Liver (tissue), 9 donors: Measurements from ENCODE around the gene ISG15. TPM values are rescaled to one million over a fixed set of nuclear protein-coding genes. Genes with fewer than 3 reads are reported as not detected.
"Not testable (repeated sequence)": the region's sequence is repeated elsewhere in the genome, so short reads cannot be mapped to it uniquely, and the experiment has no call there.

Experiments
- DNase-seq: peaks from one replicate; pipeline ENCODE4 v3.0.0-alpha.2; 2017; ENCODE audit warnings: low spot score
- H3K27ac ChIP-seq, 2 donors: one replicate each; pipeline ENCODE4 v1.7.0; 2013; ENCODE audit warnings: inconsistent platforms in 2 of 2, low read length in 2 of 2, control low read depth in 1 of 2, low read depth in 1 of 2, mild to moderate bottlenecking in 1 of 2
- H3K27me3 ChIP-seq, 4 donors: one replicate each; pipeline versions ENCODE4 v1.6.1 to v1.7.0; 2013; ENCODE audit warnings: low read length in 3 of 4, inconsistent platforms in 1 of 4, mild to moderate bottlenecking in 1 of 4, moderate library complexity in 1 of 4; ENCODE audit not compliant: control insufficient read depth in 4 of 4, insufficient read depth in 4 of 4
- H3K36me3 ChIP-seq, 4 donors: one replicate each; pipeline versions ENCODE4 v1.6.1 to v1.7.0; 2013; ENCODE audit warnings: low read length in 3 of 4, mild to moderate bottlenecking in 3 of 4, low read depth in 1 of 4, moderate library complexity in 1 of 4; ENCODE audit not compliant: control insufficient read depth in 4 of 4, insufficient read depth in 3 of 4
- H3K4me1 ChIP-seq, 4 donors: one replicate each; pipeline versions ENCODE4 v1.6.1 to v1.7.0; 2013; ENCODE audit warnings: low read length in 3 of 4, mild to moderate bottlenecking in 3 of 4, moderate library complexity in 1 of 4; ENCODE audit not compliant: control insufficient read depth in 4 of 4, insufficient read depth in 4 of 4
- H3K4me3 ChIP-seq, 3 donors: one replicate each; pipeline versions ENCODE4 v1.6.1 to v1.7.0; 2013; ENCODE audit warnings: low read length in 3 of 3, control low read depth in 1 of 3, low read depth in 1 of 3, mild to moderate bottlenecking in 1 of 3
- H3K9ac ChIP-seq, 2 donors: one replicate each; pipeline ENCODE4 v1.7.0; 2013; ENCODE audit warnings: low read length in 2 of 2, mild to moderate bottlenecking in 2 of 2, moderate library complexity in 2 of 2, control low read depth in 1 of 2, low read depth in 1 of 2
- H3K9me3 ChIP-seq, 4 donors: one replicate each; pipeline versions ENCODE4 v1.6.1 to v1.7.0; 2013; ENCODE audit warnings: low read length in 3 of 4; ENCODE audit not compliant: control insufficient read depth in 4 of 4
- EGR1 ChIP-seq, 2 donors: IDR thresholded peaks; 2 replicates each; pipeline ENCODE4 v1.6.1; 2016 to 2018; ENCODE audit warnings: antibody characterized with exemption in 2 of 2, low read depth in 2 of 2
- FOXA1 ChIP-seq: IDR thresholded peaks from 2 replicates; pipeline ENCODE4 v1.6.1; 2016; ENCODE audit warnings: antibody characterized with exemption
- FOXA2 ChIP-seq: IDR thresholded peaks from 2 replicates; pipeline ENCODE4 v1.6.1; 2016; ENCODE audit warnings: antibody characterized with exemption
- GABPA ChIP-seq, 2 donors: IDR thresholded peaks in 1 of 2; conservative IDR thresholded peaks in 1 of 2; 2 replicates each; pipeline ENCODE4 v1.6.1; 2016; ENCODE audit warnings: antibody characterized with exemption in 2 of 2, mild to moderate bottlenecking in 1 of 2, moderate library complexity in 1 of 2
- HNF4A ChIP-seq, 2 donors: conservative IDR thresholded peaks; 2 replicates each; pipeline ENCODE4 v1.6.1; 2016; ENCODE audit warnings: antibody characterized with exemption in 2 of 2, mild to moderate bottlenecking in 2 of 2
- HNF4G ChIP-seq: IDR thresholded peaks from 2 replicates; pipeline ENCODE4 v1.6.1; 2016; ENCODE audit warnings: antibody characterized with exemption
- JUND ChIP-seq, 2 donors: IDR thresholded peaks; 2 replicates each; pipeline ENCODE4 v1.6.1; 2016; ENCODE audit warnings: antibody characterized with exemption in 2 of 2
- NR2F2 ChIP-seq: IDR thresholded peaks from 2 replicates; pipeline ENCODE4 v1.6.1; 2016; ENCODE audit warnings: antibody characterized with exemption
- RAD21 ChIP-seq, 2 donors: IDR thresholded peaks; 2 replicates each; pipeline ENCODE4 v1.6.1; 2016; ENCODE audit warnings: antibody characterized with exemption in 2 of 2, mild to moderate bottlenecking in 2 of 2
- RXRA ChIP-seq, 2 donors: IDR thresholded peaks; 2 replicates each; pipeline ENCODE4 v1.6.1; 2017 to 2018; ENCODE audit warnings: antibody characterized with exemption in 2 of 2, mild to moderate bottlenecking in 1 of 2
- SP1 ChIP-seq: IDR thresholded peaks from 2 replicates; pipeline ENCODE4 v1.6.1; 2018; ENCODE audit warnings: antibody characterized with exemption, mild to moderate bottlenecking
- TAF1 ChIP-seq: conservative IDR thresholded peaks from 2 replicates; pipeline ENCODE4 v1.6.1; 2016; ENCODE audit warnings: antibody characterized with exemption, mild to moderate bottlenecking
- YY1 ChIP-seq: IDR thresholded peaks from 2 replicates; pipeline ENCODE4 v1.6.1; 2016; ENCODE audit warnings: antibody characterized with exemption, mild to moderate bottlenecking
- WGBS: extraction: QIAGEN DNeasy Blood & Tissue Kit; methylation state at CpG from one replicate; pipeline ENCODE4 v1.1.7; 2013; 5-methylcytosine and 5-hydroxymethylcytosine counted together
- polyA plus RNA-seq, 2 donors: library from polyadenylated mRNA; stranded (reverse) in 1 of 2; unstranded in 1 of 2; fragments of 200-250 nt in 1 of 2; fragments of >200 nt in 1 of 2; fragmentation: Nextera tagmentation in 1 of 2; extraction: Ambion mirVana in 1 of 2; gene quantifications; one replicate each; pipeline versions ENCODE4 v1.2.1 to v1.2.3, GENCODE V29; 2013 to 2015
- total RNA-seq, 2 donors: library from RNA; depleted of rRNA; stranded (reverse); fragments of >200 nt; gene quantifications; one replicate each; pipeline ENCODE4 v1.2.3, GENCODE V29; 2014
- TF ChIP-seq, protein P1 (sequence below): IDR thresholded peaks from 2 replicates; pipeline ENCODE4 v1.6.1; 2016; ENCODE audit warnings: antibody characterized with exemption
- TF ChIP-seq, protein P2 (sequence below): fragments of 150-350 bp; IDR thresholded peaks from 2 replicates; pipeline ENCODE4 v1.5.1; 2017; ENCODE audit warnings: improper control_type of control experiment, low read depth, low read length; ENCODE audit not compliant: missing input control
- TF ChIP-seq, protein P3 (sequence below): IDR thresholded peaks from 2 replicates; pipeline ENCODE4 v1.6.1; 2016; ENCODE audit warnings: antibody characterized with exemption, mild to moderate bottlenecking
- TF ChIP-seq, protein P4 (sequence below): IDR thresholded peaks from 2 replicates; pipeline ENCODE4 v1.6.1; 2016; ENCODE audit warnings: antibody characterized with exemption
- TF ChIP-seq, protein P5 (sequence below): IDR thresholded peaks from 2 replicates; pipeline ENCODE4 v1.6.1; 2016; ENCODE audit warnings: antibody characterized with exemption
- donor health status: healthy.
- donor health status: healthy.
- donor health status: healthy.
- donor health status: healthy.
- donor health status: healthy.

ISG15 gene
- total and polyA plus RNA-seq, 4 donors = 9.3 to 89.4 (median 56.5) TPM

DNA sequence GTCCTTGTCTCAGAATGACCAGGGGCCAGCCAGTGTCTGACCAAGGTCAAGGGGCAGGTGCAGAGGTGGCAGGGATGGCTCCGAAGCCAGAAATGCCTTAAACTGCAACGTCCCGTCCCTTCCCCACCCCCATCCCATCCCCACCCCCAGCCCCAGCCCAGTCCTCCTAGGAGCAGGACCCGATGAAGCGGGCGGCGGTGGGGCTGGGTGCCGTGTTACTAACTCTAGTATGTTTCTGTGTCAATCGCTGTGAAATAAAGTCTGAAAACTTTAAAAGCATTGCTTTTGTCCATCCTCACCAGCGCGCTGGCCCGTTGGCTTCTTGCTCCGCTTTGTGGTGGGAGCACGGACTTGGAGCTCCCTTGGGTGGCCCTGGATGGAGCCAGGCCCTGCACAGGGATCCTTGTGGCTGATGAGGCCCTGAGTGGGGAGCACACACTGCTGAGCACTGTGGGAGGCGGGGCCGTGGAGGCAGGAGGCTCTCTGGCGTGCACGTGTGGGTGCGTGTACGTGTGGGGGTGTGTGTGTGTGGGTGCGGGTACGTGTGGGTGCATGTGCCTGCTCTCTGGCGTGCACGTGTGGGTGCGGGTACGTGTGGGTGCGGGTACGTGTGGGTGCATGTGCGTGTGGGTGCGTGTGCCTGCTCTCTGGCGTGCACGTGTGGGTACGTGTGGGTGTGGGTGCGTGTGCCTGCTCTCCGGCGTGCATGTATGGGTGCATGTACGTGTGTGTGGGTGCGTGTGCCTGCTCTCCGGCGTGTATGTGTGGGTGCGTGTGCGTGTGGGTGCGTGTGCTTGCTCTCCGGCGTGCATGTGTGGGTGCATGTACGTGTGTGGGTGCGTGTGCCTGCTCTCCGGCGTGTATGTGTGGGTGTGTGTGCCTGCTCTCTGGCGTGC is 42.8 kb downstream of the ISG15 start:
- TF ChIP-seq TAF1 (no peak), YY1 (no peak), JUND (IDR thresholded peaks at IDR 0.05) (no peak), SP1 (no peak), HNF4G (no peak), EGR1 (IDR thresholded peaks at IDR 0.05; ENCODE audit: low read depth in 2 of 2) (no peak), FOXA2 (no peak), RAD21 (IDR thresholded peaks at IDR 0.05) (no peak), GABPA (IDR thresholded peaks at IDR 0.05 in 1 of 2, conservative IDR thresholded peaks at IDR 0.05 in 1 of 2) (no peak), NR2F2 (no peak), HNF4A (conservative IDR thresholded peaks at IDR 0.05) (no peak), FOXA1 (no peak), RXRA (IDR thresholded peaks at IDR 0.05) (no peak)
- TF ChIP-seq, protein P1, sequence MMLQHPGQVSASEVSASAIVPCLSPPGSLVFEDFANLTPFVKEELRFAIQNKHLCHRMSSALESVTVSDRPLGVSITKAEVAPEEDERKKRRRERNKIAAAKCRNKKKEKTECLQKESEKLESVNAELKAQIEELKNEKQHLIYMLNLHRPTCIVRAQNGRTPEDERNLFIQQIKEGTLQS = no peak
- TF ChIP-seq, protein P2, sequence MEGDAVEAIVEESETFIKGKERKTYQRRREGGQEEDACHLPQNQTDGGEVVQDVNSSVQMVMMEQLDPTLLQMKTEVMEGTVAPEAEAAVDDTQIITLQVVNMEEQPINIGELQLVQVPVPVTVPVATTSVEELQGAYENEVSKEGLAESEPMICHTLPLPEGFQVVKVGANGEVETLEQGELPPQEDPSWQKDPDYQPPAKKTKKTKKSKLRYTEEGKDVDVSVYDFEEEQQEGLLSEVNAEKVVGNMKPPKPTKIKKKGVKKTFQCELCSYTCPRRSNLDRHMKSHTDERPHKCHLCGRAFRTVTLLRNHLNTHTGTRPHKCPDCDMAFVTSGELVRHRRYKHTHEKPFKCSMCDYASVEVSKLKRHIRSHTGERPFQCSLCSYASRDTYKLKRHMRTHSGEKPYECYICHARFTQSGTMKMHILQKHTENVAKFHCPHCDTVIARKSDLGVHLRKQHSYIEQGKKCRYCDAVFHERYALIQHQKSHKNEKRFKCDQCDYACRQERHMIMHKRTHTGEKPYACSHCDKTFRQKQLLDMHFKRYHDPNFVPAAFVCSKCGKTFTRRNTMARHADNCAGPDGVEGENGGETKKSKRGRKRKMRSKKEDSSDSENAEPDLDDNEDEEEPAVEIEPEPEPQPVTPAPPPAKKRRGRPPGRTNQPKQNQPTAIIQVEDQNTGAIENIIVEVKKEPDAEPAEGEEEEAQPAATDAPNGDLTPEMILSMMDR = no peak
- TF ChIP-seq, protein P3, sequence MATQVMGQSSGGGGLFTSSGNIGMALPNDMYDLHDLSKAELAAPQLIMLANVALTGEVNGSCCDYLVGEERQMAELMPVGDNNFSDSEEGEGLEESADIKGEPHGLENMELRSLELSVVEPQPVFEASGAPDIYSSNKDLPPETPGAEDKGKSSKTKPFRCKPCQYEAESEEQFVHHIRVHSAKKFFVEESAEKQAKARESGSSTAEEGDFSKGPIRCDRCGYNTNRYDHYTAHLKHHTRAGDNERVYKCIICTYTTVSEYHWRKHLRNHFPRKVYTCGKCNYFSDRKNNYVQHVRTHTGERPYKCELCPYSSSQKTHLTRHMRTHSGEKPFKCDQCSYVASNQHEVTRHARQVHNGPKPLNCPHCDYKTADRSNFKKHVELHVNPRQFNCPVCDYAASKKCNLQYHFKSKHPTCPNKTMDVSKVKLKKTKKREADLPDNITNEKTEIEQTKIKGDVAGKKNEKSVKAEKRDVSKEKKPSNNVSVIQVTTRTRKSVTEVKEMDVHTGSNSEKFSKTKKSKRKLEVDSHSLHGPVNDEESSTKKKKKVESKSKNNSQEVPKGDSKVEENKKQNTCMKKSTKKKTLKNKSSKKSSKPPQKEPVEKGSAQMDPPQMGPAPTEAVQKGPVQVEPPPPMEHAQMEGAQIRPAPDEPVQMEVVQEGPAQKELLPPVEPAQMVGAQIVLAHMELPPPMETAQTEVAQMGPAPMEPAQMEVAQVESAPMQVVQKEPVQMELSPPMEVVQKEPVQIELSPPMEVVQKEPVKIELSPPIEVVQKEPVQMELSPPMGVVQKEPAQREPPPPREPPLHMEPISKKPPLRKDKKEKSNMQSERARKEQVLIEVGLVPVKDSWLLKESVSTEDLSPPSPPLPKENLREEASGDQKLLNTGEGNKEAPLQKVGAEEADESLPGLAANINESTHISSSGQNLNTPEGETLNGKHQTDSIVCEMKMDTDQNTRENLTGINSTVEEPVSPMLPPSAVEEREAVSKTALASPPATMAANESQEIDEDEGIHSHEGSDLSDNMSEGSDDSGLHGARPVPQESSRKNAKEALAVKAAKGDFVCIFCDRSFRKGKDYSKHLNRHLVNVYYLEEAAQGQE = no peak
- TF ChIP-seq, protein P4, sequence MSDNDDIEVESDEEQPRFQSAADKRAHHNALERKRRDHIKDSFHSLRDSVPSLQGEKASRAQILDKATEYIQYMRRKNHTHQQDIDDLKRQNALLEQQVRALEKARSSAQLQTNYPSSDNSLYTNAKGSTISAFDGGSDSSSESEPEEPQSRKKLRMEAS = no peak
- TF ChIP-seq, protein P5, sequence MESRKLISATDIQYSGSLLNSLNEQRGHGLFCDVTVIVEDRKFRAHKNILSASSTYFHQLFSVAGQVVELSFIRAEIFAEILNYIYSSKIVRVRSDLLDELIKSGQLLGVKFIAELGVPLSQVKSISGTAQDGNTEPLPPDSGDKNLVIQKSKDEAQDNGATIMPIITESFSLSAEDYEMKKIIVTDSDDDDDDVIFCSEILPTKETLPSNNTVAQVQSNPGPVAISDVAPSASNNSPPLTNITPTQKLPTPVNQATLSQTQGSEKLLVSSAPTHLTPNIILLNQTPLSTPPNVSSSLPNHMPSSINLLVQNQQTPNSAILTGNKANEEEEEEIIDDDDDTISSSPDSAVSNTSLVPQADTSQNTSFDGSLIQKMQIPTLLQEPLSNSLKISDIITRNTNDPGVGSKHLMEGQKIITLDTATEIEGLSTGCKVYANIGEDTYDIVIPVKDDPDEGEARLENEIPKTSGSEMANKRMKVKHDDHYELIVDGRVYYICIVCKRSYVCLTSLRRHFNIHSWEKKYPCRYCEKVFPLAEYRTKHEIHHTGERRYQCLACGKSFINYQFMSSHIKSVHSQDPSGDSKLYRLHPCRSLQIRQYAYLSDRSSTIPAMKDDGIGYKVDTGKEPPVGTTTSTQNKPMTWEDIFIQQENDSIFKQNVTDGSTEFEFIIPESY = no peak
- no peak overlapping the region for H3K27ac ChIP-seq
- DNase-seq = no peak
- H3K4me3 ChIP-seq = no peak overlapping the region
- no peak overlapping the region for H3K9ac ChIP-seq
- H3K4me1 ChIP-seq = peaks cover 8 to 21% (median 14%) of the 10 kb centered on the region in 4 donors
- no peaks in the 10 kb centered on the region for H3K9me3 ChIP-seq
- peaks cover 0 to 3% (median under 1%) of the 10 kb centered on the region in 4 donors for H3K27me3 ChIP-seq
- 87% methylated on average over 50 of the region's 50 CpGs for WGBS
- peaks cover 0 to 11% (median under 1%) of the 10 kb centered on the region in 4 donors for H3K36me3 ChIP-seq

DNA sequence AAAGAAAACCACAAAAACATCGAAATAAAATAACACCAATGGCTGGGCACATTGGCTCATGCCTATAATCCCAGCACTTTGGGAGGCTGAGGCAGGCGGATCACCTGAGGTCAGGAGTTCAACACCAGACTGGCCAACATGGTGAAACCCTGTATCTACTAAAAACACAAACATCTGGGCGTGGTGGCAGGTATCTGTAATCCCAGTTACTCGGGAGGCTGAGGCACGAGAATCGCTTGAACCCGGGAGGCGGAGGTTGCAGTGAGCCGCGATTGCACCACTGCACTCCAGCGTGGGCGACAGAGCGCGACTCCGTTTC is 44.4 kb downstream of the ISG15 start:
- H3K4me3 ChIP-seq, H3K9ac ChIP-seq, H3K9me3 ChIP-seq, H3K27ac ChIP-seq, H3K27me3 ChIP-seq, H3K36me3 ChIP-seq, DNase-seq: not testable (repeated sequence)
- 51% methylated on average over 15 of the region's 15 CpGs for WGBS
- peaks cover 8 to 21% (median 14%) of the 10 kb centered on the region in 4 donors for H3K4me1 ChIP-seq
